Stimulated activated CD8-positive, alpha-beta memory T cell treated with anti-CD3 and anti-CD28 coated beads, Interleukin-4, amount 100 ng/mL, for 1 hour (primary cell): ENCODE results near the gene CCDC28B.

Experiments used
- DNase-seq, 2 donors: peaks; one replicate each; pipeline ENCODE4 v3.0.0-alpha.2; 2020; ENCODE audit warnings: low read depth in 2 of 2, low spot score in 1 of 2

The CCDC28B gene

DNA sequence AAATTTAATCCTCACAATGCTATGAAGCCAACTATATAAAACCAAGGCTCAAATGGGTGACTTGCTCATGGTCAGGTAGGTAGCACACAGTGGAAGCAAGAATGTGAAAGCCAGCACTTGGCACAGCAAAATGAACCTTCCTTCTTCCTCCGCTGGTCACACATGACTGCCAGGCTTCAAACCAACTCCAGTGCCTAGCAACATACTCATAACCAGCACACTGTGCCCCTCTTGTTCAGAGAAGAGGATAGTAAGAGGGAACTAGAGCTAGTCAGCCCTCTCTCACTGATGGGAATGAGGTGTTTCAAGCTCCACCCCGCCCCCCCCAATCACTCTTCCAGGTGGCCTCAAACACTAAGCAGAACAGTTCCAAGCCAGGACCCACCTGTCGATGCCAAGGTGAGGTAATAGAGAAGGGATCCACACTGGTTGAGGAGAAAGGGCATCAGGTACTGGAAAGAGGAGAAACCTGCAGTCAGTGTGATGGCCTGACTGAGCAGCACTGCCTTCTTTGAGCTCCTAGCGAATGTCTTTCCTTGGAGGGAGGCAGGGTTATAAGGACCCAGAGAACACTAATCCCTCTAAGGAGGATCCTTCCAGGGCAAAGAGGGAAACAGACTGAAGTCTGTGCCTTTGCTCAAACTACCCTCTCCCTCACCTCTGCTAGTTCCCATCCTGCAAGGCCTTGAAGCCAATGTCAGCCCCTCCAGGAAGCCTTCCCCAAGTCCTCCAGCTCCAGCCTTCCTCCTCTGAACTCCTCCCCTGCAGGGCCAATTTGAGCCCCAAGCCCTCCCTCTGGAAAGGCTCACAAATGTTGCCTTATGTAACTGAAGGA, 20.6 kb downstream of the CCDC28B start:
- DNase-seq: no peak

DNA sequence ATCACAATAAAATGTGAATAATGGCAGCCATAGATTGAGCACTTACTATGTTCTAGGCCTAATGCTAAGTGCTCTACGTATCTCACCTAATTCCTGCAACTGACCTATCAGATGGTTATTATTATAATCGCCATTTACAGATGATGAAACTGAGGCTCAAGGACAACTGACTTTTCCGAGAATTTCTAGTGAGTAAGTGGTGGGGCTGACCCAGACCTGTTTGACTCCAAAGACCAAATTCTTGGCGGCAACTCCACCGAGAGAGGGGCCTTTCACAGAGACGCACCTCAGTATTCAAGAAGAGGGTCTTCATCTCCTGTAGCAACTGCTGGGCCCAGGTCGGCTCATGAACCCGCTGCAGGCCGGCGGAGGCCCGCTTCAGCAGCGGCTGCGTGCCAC, 21.2 kb downstream of the CCDC28B start:
- no peak for DNase-seq

- peak; percentile 75 to 86 for DNase-seq
These were observed 21.8 kb downstream of the CCDC28B start, which contains the start of the genes EIF3I and TMEM234 for GRCh38 chr1:32221980-32222755. Gene EIF3I, plus strand, starts transcription at chr1:32222407. Its CDS starts 35 bp downstream, at chr1:32222442. Gene TMEM234, minus strand, starts transcription at chr1:32222353. Its CDS starts 31 bp downstream, at chr1:32222322.

DNA sequence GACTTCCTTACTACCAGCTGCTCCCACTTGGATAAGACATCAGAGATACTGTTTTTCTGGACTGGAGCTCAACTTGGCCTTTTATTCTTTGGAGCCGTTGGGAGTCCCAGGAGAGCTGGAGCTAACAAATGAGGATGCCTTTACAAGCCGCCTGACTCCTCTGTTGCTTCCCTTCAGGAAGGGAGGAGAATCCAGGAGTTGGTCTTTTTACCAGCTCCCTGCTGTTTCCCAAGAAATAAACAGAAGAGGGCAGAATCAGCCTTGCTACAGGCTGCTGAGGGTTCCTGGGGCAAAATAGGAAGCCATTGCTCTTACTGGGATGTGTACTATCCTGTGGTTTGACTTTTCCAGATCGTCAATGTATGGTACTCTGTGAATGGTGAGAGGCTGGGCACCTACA, 23.3 kb downstream of the CCDC28B start:
- DNase-seq: no peak

- no peak for DNase-seq
These were observed 23.9 kb downstream of the CCDC28B start for GRCh38 chr1:32224285-32224684.

DNA sequence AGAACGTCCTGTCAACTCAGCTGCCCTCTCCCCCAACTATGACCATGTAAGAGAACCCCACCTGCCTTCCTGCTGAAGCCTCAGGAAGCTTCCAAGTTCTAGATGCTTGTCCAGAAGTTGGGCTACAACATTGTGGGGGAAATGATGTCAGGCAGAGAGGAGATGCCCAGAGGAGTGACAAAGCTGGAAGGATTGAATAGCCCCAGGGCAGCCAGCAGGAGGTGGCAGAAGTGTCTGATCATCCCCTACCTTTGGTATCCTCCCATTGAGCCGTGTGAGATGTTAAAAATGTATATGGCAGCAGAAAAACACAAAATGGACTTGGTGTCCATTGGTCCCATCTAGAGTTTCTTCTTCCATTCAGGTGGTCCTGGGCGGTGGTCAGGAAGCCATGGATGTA, 28.4 kb downstream of the CCDC28B start:
- DNase-seq: no peak

DNA sequence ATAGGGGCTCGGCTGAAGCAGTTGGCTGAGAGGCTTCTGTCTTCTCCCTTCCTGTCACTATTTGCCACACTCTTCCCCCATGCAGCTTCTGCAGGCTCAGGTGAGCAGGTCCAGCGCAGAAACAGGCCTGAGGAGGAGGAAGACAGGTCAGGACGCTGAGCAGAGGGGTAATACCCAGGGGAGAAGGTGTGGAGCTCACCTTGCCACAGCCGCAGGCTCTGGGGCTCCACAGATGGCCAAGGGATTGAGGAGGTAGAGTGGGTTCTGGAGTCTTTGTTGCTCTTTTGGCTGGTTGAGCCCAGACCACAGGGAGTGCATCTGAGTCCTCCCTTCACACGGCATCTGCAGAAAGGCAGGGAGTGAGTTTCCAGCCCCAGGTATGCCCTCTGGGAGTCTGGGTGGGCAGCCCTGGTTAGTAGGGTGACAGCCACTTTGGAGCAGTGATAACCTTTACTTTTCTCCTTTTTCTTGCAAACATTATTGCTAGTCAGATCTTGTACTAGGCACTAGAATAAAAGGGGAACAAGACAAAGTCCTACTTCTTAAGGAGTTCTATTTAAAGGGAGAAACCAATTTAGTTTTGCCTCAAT, 31.5 kb downstream of the CCDC28B start:
- DNase-seq: no peak

- DNase-seq: no peak
These were observed 32.3 kb downstream of the CCDC28B start for GRCh38 chr1:32232558-32233304.

GRCh38 chr1:32234792-32235191, 34.4 kb downstream of the CCDC28B start:
- DNase-seq: no peak

DNA sequence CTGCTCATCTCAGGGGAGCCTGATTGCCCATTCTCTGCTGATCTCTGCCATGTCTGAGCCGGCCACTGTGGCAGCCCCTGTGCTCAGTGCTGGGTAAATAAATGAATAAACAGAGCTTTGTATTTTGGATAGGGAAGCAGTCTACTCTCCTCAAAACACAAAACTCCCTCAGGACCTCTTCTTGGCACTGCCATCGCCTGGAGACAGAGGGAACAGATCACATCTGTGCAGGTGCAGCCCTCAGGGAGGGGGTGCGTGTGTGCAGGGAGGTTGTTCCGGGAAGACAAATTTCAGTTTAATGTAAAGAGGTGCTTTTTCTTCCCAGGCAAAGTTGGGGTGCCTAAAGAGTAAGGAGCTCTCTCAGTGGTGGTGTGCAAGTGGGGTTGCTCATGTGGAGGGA, 38.9 kb downstream of the CCDC28B start:
- DNase-seq: no peak

DNA sequence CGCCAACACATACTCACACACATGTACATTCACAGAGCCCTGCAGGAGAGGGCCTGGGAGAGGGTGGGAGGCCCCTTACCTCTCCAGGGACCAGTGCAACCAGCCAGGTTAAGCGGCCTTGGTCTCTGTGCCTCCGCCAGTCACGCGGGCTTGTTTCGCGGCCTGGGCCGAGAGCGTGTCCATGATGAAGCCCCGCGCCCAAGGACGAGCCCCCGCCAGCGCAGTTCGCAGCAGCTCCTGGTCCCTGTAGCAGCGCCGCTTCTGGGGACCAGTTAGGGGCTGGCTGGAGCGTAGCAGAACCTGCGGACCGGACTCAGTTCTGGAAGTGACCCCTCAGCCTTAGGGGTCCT, 39.4 kb downstream of the CCDC28B start:
- DNase-seq: no peak

GRCh38 chr1:32240140-32240951, 40.0 kb downstream of the CCDC28B start:
- DNase-seq: peak in 1 of 2 donors; percentile 39

DNA sequence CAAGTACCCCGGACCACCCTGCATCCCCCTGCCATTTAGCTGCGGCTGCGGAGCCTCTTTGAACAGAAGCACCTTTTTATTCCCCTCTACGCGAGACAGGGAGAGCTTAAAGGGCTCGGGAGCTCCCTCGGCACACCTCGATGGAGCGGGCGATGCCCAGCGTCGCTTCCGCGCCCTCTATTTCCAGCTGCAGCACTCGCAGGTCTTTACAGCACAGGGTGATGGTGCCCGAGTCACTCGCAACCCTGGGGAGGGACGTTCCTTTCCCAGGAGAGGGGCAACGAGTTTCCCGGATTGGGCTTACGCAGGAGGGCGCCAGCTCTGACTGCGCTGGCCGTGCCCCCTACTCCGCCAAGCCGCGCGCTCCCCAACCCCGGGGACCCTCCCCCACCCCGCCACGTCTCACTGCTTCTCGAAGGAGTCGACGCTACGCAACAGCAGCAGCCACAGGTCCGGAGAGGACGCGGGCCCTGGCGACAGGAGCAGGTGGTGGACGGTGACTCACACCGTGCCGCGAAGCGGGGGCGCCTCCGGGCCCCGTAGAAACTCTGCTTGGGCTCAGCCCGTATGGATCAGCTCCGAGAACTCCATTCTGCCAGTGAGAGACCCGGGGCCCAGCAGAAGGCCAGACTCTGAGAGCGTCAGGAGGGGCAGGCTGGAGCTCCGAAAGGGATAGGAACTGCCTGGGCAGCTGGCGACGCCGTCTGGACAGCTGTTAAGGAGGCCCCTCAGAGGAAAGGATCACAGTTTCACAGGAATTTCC, 40.8 kb downstream of the CCDC28B start:
- DNase-seq: no peak

- no peak for DNase-seq
These were observed 42.0 kb downstream of the CCDC28B start for GRCh38 chr1:32242341-32242851.

DNA sequence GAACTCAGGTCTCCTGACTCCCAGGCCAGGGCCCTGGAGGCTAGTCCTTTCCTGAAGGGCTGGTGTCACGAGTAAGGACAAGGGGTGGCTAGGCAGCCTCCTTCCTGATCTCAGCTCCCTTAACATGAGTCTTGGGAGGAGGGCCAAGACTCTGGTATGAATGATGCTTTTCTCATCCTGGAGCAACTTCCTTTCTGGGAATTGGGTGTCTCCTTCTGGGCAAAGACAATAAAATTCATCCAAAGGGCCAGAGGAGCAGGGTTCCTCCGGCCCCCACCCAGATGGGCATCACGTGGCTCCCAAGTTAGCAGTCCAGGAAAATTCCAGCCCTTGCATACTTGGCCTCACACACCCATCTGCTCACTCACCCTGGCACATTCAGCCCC, 46.5 kb downstream of the CCDC28B start, which contains the start of gene FAM167B:
Gene FAM167B (plus strand): TSS at position 335 of the 386 bp plus-strand sequence. CDS start 200 bp downstream, outside the sequence.
- DNase-seq: no peak

- no peak for DNase-seq
These were observed 47.1 kb downstream of the CCDC28B start for GRCh38 chr1:32247452-32247851.

DNA sequence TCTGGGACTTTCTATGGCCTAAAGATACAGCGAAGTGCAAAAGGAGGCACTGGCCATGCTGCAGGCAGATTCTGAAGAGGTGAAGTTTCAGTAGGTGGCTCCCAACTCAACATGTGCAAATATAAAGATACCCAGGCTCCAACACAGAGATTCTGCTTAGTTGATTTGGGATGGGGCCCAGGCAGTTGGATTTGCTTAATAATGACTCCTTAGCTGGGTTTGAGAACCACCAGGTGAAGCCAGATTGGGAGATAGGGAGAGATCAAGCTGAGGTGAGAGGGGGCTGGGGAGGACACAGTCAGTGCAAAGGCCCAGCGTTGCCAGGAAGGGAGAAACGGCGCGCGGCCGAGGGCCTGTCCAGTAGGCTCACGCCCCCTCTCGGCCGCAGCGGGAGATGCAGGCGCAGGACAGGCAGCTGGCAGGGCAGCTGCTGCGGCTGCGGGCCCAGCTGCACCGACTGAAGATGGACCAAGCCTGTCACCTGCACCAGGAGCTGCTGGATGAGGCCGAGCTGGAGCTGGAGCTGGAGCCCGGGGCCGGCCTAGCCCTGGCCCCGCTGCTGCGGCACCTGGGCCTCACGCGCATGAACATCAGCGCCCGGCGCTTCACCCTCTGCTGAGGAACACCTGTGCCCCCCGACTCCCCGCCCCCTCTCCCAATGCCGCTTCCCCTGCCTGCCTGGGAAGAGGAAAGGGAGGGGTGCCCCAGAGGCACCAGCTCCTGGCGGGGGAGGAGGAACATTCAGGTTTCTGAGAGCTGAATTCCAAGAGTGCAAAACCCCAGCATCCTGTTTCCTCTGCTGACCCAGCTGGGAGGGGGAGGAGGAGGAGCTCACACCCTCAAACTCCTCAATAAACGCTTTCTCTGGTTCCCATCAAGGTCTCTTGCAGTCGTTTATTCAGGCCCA, 47.8 kb downstream of the CCDC28B start:
- DNase-seq: peak in 1 of 2 donors; percentile 58

GRCh38 chr1:32249831-32250525, 49.6 kb downstream of the CCDC28B start:
- peak in 1 of 2 donors; percentile 67 for DNase-seq
